Measurements from ENCODE around the gene SPRN. TPM values are rescaled to one million over a fixed set of nuclear protein-coding genes. Genes with fewer than 3 reads are reported as not detected.
"Not testable (repeated sequence)": the region's sequence is repeated elsewhere in the genome, so short reads cannot be mapped to it uniquely, and the experiment has no call there.

Gene SPRN
- total and polyA plus RNA-seq, 2 of the 4 experiments (the other 2 are of a cell fraction): 0.36 to 2.3 TPM

- H3K14ac ChIP-seq (replicated peaks; ENCODE audit: low read depth, low read length); H3K23ac ChIP-seq (ENCODE audit: low read depth, low read length); H3K4ac ChIP-seq (ENCODE audit: low read depth, low read length); H2AFZ ChIP-seq (replicated peaks; ENCODE audit: low read length, poor library complexity); H2BK20ac ChIP-seq (ENCODE audit: low read depth, low read length); H2BK120ac ChIP-seq (ENCODE audit: low read depth, low read length); H3K18ac ChIP-seq (ENCODE audit: low read depth, low read length); dilution Hi-C loops (cut with HindIII; ENCODE audit: low sequenced_read_pairs, unreplicated experiment); DNase-seq; H3K27me3 ChIP-seq (ENCODE audit: control insufficient read depth, insufficient read depth, low read length); H3K56ac ChIP-seq (ENCODE audit: extremely low read depth, insufficient read depth, low read length); H3K9ac ChIP-seq (ENCODE audit: low read depth, low read length); H4K20me1 ChIP-seq (ENCODE audit: insufficient read depth, low read length); H3K9me3 ChIP-seq (ENCODE audit: control insufficient read depth, insufficient read depth, low read length); BruUV-seq (replicated peaks); H3K4me2 ChIP-seq (ENCODE audit: low read depth, low read length); H2BK15ac ChIP-seq (ENCODE audit: low read depth, low read length); H2BK5ac ChIP-seq (ENCODE audit: low read depth, low read length, poor library complexity, severe bottlenecking); H4K91ac ChIP-seq (ENCODE audit: insufficient read depth, low read depth, low read length); H3K9me1 ChIP-seq (ENCODE audit: insufficient read depth, low read length); H4K5ac ChIP-seq (ENCODE audit: low read depth, low read length); H2AK9ac ChIP-seq (replicated peaks; ENCODE audit: low read depth, low read length, poor library complexity); H3K27ac ChIP-seq (ENCODE audit: insufficient read depth, low read length); H4K8ac ChIP-seq (ENCODE audit: low read depth in 2 of 2, low read length in 2 of 2); H2AK5ac ChIP-seq (ENCODE audit: low read depth, low read length); ATAC-seq (ENCODE audit: low read depth); H3K4me1 ChIP-seq (ENCODE audit: control insufficient read depth, insufficient read depth, low read length); in situ Hi-C loops (cut with MboI; ENCODE audit: low sequenced_read_pairs); CTCF ChIA-PET; H3K36me3 ChIP-seq (ENCODE audit: control insufficient read depth, insufficient read depth, low read length); H3K4me3 ChIP-seq (ENCODE audit: insufficient read depth, low read depth, low read length); H3K79me1 ChIP-seq (ENCODE audit: low read depth in 1 of 2, low read length in 2 of 2); POLR2A ChIA-PET (ENCODE audit: unreplicated experiment); intact Hi-C loops (cut with micrococcal nuclease): not testable (repeated sequence)
- WGBS, 2 experiments (ENCODE audit: extremely low coverage in 2 of 2, insufficient read length in 1 of 2): no CpG with 5 or more reads among the region's 3 CpGs
Measured at GRCh38 chr10:133469205-133469604, 44.8 kb upstream of the SPRN start.

All from IMR-90 (cell line).